GM18868 (cell line): Measurements from ENCODE around the gene MIER2.
"Not testable (repeated sequence)": the region's sequence is repeated elsewhere in the genome, so short reads cannot be mapped to it uniquely, and the experiment has no call there.

Experiments used
- ATAC-seq: cut with Tn5 transposase; IDR thresholded peaks from one replicate; pipeline ENCODE4 v1.9.1; 2021; ENCODE audit warnings: mild to moderate bottlenecking, moderate library complexity; ENCODE audit not compliant: unreplicated experiment

MIER2 gene

GRCh38 chr19:362683-363082, 18.1 kb upstream of the MIER2 start:
- ATAC-seq, result no peak

GRCh38 chr19:362154-362553, 17.6 kb upstream of the MIER2 start:
- ATAC-seq, result no peak

- no peak for ATAC-seq
Observed at GRCh38 chr19:359653-359925, 15.0 kb upstream of the MIER2 start.

GRCh38 chr19:355536-355935, 10.9 kb upstream of the MIER2 start:
- not testable (repeated sequence) for ATAC-seq

- no peak for ATAC-seq
Observed at GRCh38 chr19:355134-355533, 10.5 kb upstream of the MIER2 start.

- ATAC-seq, result no peak
Observed at GRCh38 chr19:351976-352625, 7.5 kb upstream of the MIER2 start.

- no peak for ATAC-seq
Observed at GRCh38 chr19:347946-348861, 3.6 kb upstream of the MIER2 start.

GRCh38 chr19:345320-345879, 804 bp upstream of the MIER2 start:
- ATAC-seq, result no peak

GRCh38 chr19:343941-344624, 513 bp downstream of the MIER2 start:
- ATAC-seq, result peak; percentile 28

GRCh38 chr19:343451-343931, 1.1 kb downstream of the MIER2 start:
- no peak for ATAC-seq

GRCh38 chr19:342801-343421, 1.7 kb downstream of the MIER2 start:
- no peak for ATAC-seq

- no peak for ATAC-seq
Observed at GRCh38 chr19:342128-342455, 2.5 kb downstream of the MIER2 start.

- no peak for ATAC-seq
Observed at GRCh38 chr19:341386-342127, 3.0 kb downstream of the MIER2 start.

GRCh38 chr19:340620-341385, 3.8 kb downstream of the MIER2 start:
- ATAC-seq, result no peak

GRCh38 chr19:339262-339887, 5.2 kb downstream of the MIER2 start:
- no peak for ATAC-seq

GRCh38 chr19:338421-338820, 6.2 kb downstream of the MIER2 start:
- ATAC-seq, result no peak

GRCh38 chr19:336067-336614, 8.5 kb downstream of the MIER2 start:
- no peak for ATAC-seq

- ATAC-seq, result no peak
Observed at GRCh38 chr19:335486-336066, 9.0 kb downstream of the MIER2 start.

- no peak for ATAC-seq
Observed at GRCh38 chr19:335072-335471, 9.5 kb downstream of the MIER2 start.
